Neural cell (in vitro differentiated cells): ENCODE measurements around the gene RUBCN. TPM values are rescaled to one million over a fixed set of nuclear protein-coding genes. Genes with fewer than 3 reads are reported as not detected.

Source experiments
- H2AFZ ChIP-seq: fragments of 200-600, 300-800 bp; sonication (generic), shearing (Covaris generic); 2 replicates; pipeline ENCODE4 v1.6.0; 2014; ENCODE audit warnings: low read depth, mild to moderate bottlenecking, antibody characterized with exemption, low read length, moderate library complexity
- H3F3A ChIP-seq: fragments of 200-600 bp; shearing (Covaris generic); 2 replicates; pipeline ENCODE4 v1.6.1; 2016; ENCODE audit warnings: mild to moderate bottlenecking, moderate library complexity, mixed read lengths, antibody characterized with exemption, low read length; ENCODE audit not compliant: insufficient read depth, poor library complexity, severe bottlenecking
- H3K27ac ChIP-seq: fragments of 200-600, 300-800 bp; sonication (generic), shearing (Covaris generic); 2 replicates; pipeline ENCODE4 v1.5.1; 2014; ENCODE audit warnings: mild to moderate bottlenecking, low read length, moderate library complexity
- H3K27me3 ChIP-seq: fragments of 300-800, 200-600 bp; sonication (generic), shearing (Covaris generic); 2 replicates; pipeline ENCODE4 v1.6.0; 2014; ENCODE audit warnings: mild to moderate bottlenecking, low read depth, low read length, moderate library complexity; ENCODE audit not compliant: insufficient read depth
- H3K36me3 ChIP-seq: fragments of 300-800, 200-600 bp; sonication (generic), shearing (Covaris generic); 2 replicates; pipeline ENCODE4 v1.5.1; 2014; ENCODE audit warnings: mild to moderate bottlenecking, antibody characterized with exemption, low read length, moderate library complexity; ENCODE audit not compliant: insufficient read depth
- H3K4me2 ChIP-seq: fragments of 300-800, 200-600 bp; sonication (generic), shearing (Covaris generic); 2 replicates; pipeline ENCODE4 v1.6.0; 2014; ENCODE audit warnings: mild to moderate bottlenecking, low read length
- H3K4me3 ChIP-seq: fragments of 300-800, 200-600 bp; sonication (generic), shearing (Covaris generic); 2 replicates; pipeline ENCODE4 v1.5.1; 2014; ENCODE audit warnings: mild to moderate bottlenecking, low read length, moderate library complexity
- H3K79me2 ChIP-seq: fragments of 200-600 bp; shearing (Covaris generic); replicated peaks from 2 replicates; pipeline ENCODE4 v1.6.0; 2014; ENCODE audit warnings: mild to moderate bottlenecking, low read length, moderate library complexity; ENCODE audit not compliant: insufficient read depth
- H3K9ac ChIP-seq: fragments of 300-800, 200-600 bp; sonication (generic), shearing (Covaris generic); 2 replicates; pipeline ENCODE4 v1.6.1; 2016; ENCODE audit warnings: mild to moderate bottlenecking, low read length, mixed read lengths
- H3K9me2 ChIP-seq: fragments of 200-600 bp; shearing (Covaris generic); 2 replicates; pipeline ENCODE4 v1.6.1; 2016; ENCODE audit warnings: mild to moderate bottlenecking, low read length, mixed read lengths; ENCODE audit not compliant: insufficient read depth
- H3K9me3 ChIP-seq: fragments of 200-600, 300-800 bp; sonication (generic), shearing (Covaris generic); 2 replicates; pipeline ENCODE4 v1.6.1; 2016; ENCODE audit warnings: mild to moderate bottlenecking, mixed run types, low read length, moderate library complexity, mixed read lengths
- H4K20me1 ChIP-seq: fragments of 200-600 bp; shearing (Covaris generic); 2 replicates; pipeline ENCODE4 v1.6.1; 2016; ENCODE audit warnings: mild to moderate bottlenecking, mixed run types; ENCODE audit not compliant: insufficient read depth
- EP300 ChIP-seq: fragments of 450-650 bp; conservative IDR thresholded peaks from 2 replicates; pipeline ENCODE4 v1.6.1; 2014; ENCODE audit warnings: antibody characterized with exemption, mild to moderate bottlenecking, moderate library complexity; ENCODE audit not compliant: poor library complexity, severe bottlenecking
- EZH2 ChIP-seq: fragments of 200-600, 300-800 bp; shearing (Covaris generic), sonication (generic); IDR thresholded peaks from 2 replicates; pipeline ENCODE4 v1.6.1; 2014; ENCODE audit warnings: antibody characterized with exemption, low read length, borderline replicate concordance, mild to moderate bottlenecking; ENCODE audit not compliant: insufficient read depth, poor library complexity, severe bottlenecking
- MXI1 ChIP-seq: fragments of 450-650 bp; conservative IDR thresholded peaks from 2 replicates; pipeline ENCODE4 v1.6.1; 2014; ENCODE audit warnings: antibody characterized with exemption, mild to moderate bottlenecking; ENCODE audit not compliant: poor library complexity, severe bottlenecking
- POLR2AphosphoS5 ChIP-seq: IDR thresholded peaks from 2 replicates; pipeline ENCODE4 v1.6.1; 2012
- RAD21 ChIP-seq: fragments of 450-650 bp; conservative IDR thresholded peaks from 2 replicates; pipeline ENCODE4 v1.6.1; 2014; ENCODE audit warnings: antibody characterized with exemption, mild to moderate bottlenecking, moderate library complexity
- SMC3 ChIP-seq: fragments of 450-650 bp; conservative IDR thresholded peaks from 2 replicates; pipeline ENCODE4 v1.6.1; 2014; ENCODE audit warnings: antibody characterized with exemption, mild to moderate bottlenecking, moderate library complexity; ENCODE audit not compliant: poor library complexity
- TAF1 ChIP-seq: IDR thresholded peaks from 2 replicates; pipeline ENCODE4 v1.6.1; 2012; ENCODE audit warnings: low read depth
- polyA plus RNA-seq: library from polyadenylated mRNA; depleted of rRNA; stranded (reverse); fragments of >200 nt; gene quantifications from 2 replicates; pipeline ENCODE4 v1.2.3, GENCODE V29; 2014
- TF ChIP-seq, protein P1 (sequence below): IDR thresholded peaks from 2 replicates; pipeline ENCODE4 v1.6.1; 2012; ENCODE audit warnings: borderline replicate concordance
- TF ChIP-seq, protein P2 (sequence below): fragments of 450-650 bp; IDR thresholded peaks from 2 replicates; pipeline ENCODE4 v1.5.1; 2014; ENCODE audit warnings: antibody characterized with exemption, mild to moderate bottlenecking, moderate library complexity; ENCODE audit not compliant: poor library complexity, severe bottlenecking

The RUBCN gene
- polyA plus RNA-seq, 1 donor from 2014 or later: 16.1 TPM

DNA sequence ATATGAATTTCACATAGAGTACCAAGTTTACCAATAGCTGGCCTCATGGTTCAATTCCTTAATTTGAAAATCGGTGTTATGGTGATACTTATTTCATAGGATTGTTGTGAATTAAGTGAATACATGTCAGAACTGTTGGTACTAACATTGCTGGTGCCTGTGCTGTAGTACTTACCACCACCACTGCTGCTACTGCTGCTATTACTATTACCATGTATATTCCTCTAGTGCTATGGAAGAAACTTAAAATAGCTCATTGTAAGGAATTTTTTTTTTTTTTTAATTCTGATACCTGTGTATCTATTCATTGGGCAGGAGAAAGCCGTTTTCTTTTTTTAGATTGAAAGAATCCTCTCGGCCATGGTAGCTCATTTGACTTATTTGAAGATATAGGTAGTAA is 16.6 kb upstream of the RUBCN start:
- no peaks in the 10 kb centered on the region for H3K9me2 ChIP-seq
- peaks cover 70% of the 10 kb centered on the region for H3K79me2 ChIP-seq
- H3F3A ChIP-seq: peaks cover 7% of the 10 kb centered on the region
- H3K4me2 ChIP-seq: no peak overlapping the region
- TF ChIP-seq, protein P1, sequence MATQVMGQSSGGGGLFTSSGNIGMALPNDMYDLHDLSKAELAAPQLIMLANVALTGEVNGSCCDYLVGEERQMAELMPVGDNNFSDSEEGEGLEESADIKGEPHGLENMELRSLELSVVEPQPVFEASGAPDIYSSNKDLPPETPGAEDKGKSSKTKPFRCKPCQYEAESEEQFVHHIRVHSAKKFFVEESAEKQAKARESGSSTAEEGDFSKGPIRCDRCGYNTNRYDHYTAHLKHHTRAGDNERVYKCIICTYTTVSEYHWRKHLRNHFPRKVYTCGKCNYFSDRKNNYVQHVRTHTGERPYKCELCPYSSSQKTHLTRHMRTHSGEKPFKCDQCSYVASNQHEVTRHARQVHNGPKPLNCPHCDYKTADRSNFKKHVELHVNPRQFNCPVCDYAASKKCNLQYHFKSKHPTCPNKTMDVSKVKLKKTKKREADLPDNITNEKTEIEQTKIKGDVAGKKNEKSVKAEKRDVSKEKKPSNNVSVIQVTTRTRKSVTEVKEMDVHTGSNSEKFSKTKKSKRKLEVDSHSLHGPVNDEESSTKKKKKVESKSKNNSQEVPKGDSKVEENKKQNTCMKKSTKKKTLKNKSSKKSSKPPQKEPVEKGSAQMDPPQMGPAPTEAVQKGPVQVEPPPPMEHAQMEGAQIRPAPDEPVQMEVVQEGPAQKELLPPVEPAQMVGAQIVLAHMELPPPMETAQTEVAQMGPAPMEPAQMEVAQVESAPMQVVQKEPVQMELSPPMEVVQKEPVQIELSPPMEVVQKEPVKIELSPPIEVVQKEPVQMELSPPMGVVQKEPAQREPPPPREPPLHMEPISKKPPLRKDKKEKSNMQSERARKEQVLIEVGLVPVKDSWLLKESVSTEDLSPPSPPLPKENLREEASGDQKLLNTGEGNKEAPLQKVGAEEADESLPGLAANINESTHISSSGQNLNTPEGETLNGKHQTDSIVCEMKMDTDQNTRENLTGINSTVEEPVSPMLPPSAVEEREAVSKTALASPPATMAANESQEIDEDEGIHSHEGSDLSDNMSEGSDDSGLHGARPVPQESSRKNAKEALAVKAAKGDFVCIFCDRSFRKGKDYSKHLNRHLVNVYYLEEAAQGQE: no peak
- no peak for TF ChIP-seq TAF1
- TF ChIP-seq RAD21: no peak
- no peak for TF ChIP-seq MXI1
- no peak for TF ChIP-seq EP300
- TF ChIP-seq, protein P2, sequence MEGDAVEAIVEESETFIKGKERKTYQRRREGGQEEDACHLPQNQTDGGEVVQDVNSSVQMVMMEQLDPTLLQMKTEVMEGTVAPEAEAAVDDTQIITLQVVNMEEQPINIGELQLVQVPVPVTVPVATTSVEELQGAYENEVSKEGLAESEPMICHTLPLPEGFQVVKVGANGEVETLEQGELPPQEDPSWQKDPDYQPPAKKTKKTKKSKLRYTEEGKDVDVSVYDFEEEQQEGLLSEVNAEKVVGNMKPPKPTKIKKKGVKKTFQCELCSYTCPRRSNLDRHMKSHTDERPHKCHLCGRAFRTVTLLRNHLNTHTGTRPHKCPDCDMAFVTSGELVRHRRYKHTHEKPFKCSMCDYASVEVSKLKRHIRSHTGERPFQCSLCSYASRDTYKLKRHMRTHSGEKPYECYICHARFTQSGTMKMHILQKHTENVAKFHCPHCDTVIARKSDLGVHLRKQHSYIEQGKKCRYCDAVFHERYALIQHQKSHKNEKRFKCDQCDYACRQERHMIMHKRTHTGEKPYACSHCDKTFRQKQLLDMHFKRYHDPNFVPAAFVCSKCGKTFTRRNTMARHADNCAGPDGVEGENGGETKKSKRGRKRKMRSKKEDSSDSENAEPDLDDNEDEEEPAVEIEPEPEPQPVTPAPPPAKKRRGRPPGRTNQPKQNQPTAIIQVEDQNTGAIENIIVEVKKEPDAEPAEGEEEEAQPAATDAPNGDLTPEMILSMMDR: peak; percentile 29
- no peak for TF ChIP-seq POLR2AphosphoS5
- H3K9ac ChIP-seq: no peak overlapping the region
- no peaks in the 10 kb centered on the region for H3K27me3 ChIP-seq
- H3K4me3 ChIP-seq: peak overlapping the region; percentile 95
- peaks cover 13% of the 10 kb centered on the region for H4K20me1 ChIP-seq
- no peaks in the 10 kb centered on the region for H3K36me3 ChIP-seq
- H3K9me3 ChIP-seq: no peaks in the 10 kb centered on the region
- no peak overlapping the region for H3K27ac ChIP-seq
- H2AFZ ChIP-seq: no peak overlapping the region

DNA sequence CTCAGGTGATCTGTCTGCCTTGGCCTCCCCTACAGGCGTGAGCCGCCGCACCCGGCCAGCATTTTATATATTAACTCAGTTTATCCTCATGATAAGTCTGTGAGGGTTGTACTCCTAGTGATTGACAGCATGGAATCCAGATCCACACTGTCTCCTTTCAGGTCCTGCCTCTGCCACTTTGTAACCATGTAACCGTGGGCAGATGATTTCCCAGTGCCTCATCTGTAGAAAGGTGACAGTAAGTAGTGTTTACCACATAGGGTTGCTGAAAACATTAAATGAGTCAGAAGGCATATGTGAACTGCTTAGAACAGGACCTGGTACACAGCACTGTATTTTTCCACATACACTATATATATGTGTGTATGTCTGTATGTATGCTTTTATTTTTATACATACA is 15.4 kb upstream of the RUBCN start:
- Histone ChIP-seq H3K4me2 (peak overlapping the region; percentile 42), H3F3A (peaks cover 7% of the 10 kb centered on the region), H4K20me1 (peaks cover 13% of the 10 kb centered on the region), H3K9me2 (no peaks in the 10 kb centered on the region), H3K9me3 (no peaks in the 10 kb centered on the region), H3K9ac (no peak overlapping the region), H3K4me3 (peak overlapping the region; percentile 95), H3K36me3 (no peaks in the 10 kb centered on the region), H3K79me2 (peaks cover 61% of the 10 kb centered on the region), H3K27ac (peak overlapping the region; percentile 11), H3K27me3 (no peaks in the 10 kb centered on the region), H2AFZ (no peak overlapping the region)
- TF ChIP-seq TAF1 (no peak), SMC3 (no peak), EZH2 (no peak), POLR2AphosphoS5 (no peak), MXI1 (no peak), RAD21 (no peak), EP300 (no peak)
- TF ChIP-seq, protein P1: no peak
- TF ChIP-seq, protein P2: no peak
